ENCODE results near the gene DDR2.

GRCh38 chr1:162619076-162619475, 13.2 kb upstream of the DDR2 start:
- TF ChIP-seq BHLHE40 (IDR thresholded peaks at IDR 0.05; ENCODE audit: borderline replicate concordance) (no peak), ELF4 (IDR thresholded peaks at IDR 0.05) (no peak), SUZ12 (IDR thresholded peaks at IDR 0.05) (no peak), ARNT (IDR thresholded peaks at IDR 0.05) (no peak), TARDBP (IDR thresholded peaks at IDR 0.05) (no peak), FOXM1 (IDR thresholded peaks at IDR 0.05; ENCODE audit: borderline replicate concordance) (no peak), PKNOX1 (IDR thresholded peaks at IDR 0.05) (no peak), SP1 (IDR thresholded peaks at IDR 0.05) (no peak), ZNF384 (IDR thresholded peaks at IDR 0.05) (no peak)

Measured in HEK293T (cell line).